ENCODE results near the gene NOS1AP.
"Not testable (repeated sequence)": the region's sequence is repeated elsewhere in the genome, so short reads cannot be mapped to it uniquely, and the experiment has no call there.

The NOS1AP gene

DNA sequence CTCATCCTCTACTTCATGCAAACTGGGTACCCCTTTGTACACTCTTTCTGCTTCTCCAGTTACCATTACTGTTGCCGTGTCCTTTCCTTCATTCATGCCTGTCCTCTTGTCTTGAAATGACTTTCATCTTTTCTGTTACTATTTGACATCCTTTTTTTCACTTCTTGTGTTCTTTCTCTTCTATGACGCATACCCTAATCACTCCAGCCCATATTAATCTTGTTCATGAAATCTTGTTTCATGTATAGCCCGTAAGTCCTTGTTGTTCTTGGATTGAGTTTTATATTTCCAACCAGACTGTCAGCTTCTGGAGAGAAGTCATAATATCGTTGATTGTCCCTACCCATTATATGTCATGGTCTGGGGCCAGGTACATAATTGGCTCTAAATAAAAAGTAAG, 126.1 kb downstream of the NOS1AP start:
- no peak for DNase-seq (ENCODE audit: low read depth)

DNA sequence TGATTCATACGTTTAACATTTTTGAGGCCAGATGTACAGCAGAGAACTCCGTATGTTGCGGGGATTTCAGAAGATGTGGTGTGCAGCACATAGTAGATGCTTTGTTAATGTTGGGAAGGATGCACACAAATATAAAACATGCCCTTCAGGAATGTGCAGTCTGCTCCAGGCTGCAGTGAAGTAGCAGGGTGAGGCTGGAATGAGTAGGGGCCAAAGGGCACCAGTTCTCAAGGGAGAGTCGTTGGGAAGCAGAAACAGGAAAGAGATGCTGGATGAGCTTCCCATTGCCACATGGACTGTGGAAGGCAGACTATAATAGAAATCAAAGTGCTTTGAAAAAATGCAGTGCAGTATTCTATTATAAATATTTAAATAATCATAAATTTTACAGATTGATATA, 126.9 kb downstream of the NOS1AP start:
- DNase-seq (ENCODE audit: low read depth), result no peak

DNA sequence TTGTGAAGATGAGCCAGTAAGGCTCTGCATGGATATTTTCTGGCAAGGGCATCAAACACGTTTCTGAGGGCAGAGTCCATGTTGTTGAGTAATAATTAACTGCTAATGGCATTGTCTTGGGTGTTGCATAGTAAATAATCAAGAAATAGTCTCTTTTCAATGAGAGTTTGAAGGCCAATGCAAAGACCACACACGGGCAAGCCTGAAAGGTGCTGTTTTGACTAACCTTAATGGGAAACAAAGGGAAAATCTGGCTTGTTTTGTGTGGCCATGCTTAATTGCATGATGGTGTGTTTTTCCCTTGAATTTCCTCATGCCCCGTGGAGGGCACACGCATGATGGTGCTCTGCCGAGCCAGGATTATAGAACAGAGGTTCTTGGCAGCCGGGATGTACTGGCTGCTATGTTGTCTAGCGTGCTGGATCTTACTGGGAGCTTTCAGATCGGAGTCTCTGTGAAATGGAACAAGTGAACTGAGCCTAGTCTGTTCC, 127.6 kb downstream of the NOS1AP start:
- no peak for DNase-seq (ENCODE audit: low read depth)

DNA sequence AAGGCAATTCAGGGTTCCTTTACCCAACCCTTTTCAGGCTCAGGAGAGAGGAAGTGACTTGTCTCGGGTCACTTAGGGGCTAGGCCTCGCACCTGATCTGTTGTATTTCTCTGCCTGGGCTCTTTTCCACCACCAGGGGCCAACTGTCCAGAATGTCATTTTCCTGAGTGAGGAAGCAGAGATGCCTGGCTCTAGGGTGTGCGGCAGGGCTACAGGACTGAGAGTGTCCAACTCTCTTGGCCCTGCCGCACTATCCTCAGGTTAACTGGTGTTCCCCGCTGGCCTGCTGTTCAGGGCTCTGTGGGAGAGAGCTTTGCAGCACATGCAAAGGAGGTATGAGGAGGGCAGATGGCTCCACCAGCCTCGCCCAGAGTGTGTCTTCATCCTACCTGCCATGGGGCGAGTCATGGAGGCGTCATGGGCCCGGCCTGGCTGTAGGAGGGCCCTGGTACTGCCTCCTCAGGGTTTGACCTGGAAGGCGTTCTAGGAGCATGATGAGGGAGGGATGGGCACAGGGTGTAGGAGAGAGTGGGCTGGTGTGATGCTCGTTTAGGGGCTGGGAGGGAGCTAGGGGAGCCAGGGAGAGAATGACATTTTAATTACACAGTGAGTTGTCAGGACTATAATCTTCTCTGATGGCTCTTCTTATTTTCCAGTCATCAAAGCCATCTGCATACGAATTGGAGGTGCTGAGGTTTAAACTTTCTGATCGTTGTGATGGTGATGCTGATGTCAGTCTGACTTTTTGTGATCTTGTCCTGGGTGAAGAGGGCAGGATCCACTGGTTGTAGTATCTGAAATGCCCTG, 128.3 kb downstream of the NOS1AP start:
- DNase-seq (ENCODE audit: low read depth), result no peak

DNA sequence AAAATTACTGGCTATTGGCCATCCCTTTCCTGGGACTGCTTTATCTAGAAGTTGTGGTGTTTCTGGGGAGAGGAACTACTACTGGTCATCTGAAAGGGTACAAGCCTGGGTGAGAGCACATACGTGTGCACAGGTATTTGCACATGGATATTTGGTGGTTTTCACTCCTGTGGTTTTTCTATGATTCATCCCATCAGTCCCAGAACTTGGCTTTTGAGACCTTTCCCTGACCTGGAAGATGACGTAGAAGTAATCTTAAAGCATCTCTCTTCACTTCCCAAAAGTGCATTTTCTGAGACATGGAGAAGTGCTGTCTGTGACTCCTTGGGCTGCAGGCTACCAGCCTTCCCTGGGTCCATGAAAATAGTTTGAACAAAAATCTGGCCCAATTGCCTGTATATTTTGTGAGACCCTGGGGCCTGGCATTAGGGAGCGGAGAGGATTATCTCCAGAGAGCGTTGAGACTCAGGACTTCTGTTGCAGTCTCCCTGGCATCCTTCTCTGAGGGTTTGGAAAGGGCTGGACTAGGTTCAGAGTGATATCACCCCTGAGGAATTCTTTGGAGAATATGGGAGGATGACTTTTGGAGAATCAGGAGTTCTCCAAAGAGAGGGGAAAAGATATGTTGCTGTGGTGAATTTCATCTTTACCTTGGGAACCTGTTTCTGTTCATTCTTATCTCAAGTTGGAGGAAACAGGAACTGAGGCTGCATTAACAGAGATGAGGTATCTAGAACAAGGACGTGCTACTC, 130.8 kb downstream of the NOS1AP start:
- no peak for DNase-seq (ENCODE audit: low read depth)

DNA sequence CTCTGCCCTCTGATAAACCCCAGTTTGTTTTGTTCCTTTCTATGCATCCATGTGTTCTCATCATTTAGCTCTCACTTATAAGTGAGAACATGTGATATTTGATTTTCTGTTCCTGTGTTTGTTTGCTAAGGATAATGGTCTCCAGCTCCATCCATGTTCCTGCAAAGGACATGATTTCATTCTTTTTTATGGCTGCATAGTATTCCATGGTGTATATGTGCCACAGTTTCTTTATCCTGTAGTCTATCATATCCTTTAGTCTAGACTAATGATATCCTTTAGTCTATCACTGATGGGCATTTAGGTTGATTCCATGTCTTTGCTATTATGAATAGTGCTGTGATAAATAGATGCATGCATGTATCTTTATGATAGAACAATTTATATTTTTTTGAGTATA, 131.6 kb downstream of the NOS1AP start:
- DNase-seq (ENCODE audit: low read depth), result not testable (repeated sequence)

DNA sequence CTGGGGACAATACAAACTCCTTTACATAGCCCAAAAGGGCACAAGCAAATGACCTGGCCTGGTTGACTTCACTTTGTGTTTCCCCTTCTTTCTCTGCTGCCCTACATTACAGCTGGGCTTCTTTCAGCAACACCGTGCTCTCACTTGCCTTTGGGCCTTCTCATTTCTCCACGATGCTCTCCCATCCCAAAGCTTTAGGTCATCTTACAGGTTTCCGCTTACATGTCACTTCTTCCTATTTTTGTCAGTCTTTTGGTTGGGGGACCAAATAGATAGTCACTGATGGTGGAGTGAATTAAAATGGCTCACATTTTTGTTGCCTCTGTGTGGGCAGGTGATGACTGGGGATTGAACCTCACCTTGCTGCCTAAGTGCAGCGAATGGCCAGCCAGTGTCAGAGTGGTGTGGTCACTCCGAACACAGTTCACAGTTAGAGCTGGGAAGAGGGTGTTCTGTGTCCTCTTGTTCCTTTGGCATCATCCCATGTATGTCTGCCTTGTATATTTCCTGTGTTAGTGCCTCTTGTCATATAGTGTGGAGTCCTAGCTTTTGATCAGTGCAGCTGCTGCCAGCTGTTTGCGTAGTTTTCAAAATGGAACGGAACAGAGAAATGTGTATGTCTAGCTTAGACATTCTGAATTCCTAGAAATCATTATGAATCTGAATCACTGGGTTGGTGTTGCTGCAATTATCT, 134.8 kb downstream of the NOS1AP start:
- no peak for DNase-seq (ENCODE audit: low read depth)

DNA sequence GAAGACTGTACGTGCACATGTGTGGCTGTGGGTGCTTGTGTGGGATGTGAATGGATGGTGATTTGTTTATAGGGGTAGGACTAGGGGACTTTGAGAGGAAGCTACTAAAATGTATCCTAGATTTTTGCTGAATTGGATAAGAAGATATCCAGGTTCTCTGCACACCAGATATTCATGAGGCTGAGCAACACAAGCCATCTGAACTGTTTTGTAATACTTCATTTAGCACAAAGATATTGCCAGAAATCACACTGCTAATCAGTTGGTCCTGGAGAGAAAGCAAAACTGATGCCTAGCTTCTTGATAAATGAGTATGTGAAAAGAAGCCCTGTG, 135.3 kb downstream of the NOS1AP start:
- DNase-seq (ENCODE audit: low read depth), result no peak

DNA sequence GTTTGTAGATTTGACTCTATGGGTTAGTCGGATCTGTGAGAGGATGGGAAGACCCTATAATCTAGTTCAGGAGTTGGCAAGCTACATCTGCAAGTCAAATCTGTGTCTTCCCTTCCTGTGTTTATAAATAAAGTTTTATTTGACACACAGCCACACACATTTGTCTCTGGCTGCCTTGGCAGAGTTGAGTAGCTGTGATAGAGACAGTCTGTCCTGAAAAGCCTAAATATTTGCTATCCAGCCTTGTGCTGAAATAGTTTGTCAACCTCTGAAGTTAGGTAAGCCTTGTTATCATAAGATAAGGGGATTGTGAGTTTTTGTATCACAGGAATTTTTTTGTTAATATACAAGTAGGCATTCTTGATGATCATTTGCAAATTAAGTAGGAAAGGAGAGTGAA, 136.8 kb downstream of the NOS1AP start:
- DNase-seq (ENCODE audit: low read depth), result no peak

DNA sequence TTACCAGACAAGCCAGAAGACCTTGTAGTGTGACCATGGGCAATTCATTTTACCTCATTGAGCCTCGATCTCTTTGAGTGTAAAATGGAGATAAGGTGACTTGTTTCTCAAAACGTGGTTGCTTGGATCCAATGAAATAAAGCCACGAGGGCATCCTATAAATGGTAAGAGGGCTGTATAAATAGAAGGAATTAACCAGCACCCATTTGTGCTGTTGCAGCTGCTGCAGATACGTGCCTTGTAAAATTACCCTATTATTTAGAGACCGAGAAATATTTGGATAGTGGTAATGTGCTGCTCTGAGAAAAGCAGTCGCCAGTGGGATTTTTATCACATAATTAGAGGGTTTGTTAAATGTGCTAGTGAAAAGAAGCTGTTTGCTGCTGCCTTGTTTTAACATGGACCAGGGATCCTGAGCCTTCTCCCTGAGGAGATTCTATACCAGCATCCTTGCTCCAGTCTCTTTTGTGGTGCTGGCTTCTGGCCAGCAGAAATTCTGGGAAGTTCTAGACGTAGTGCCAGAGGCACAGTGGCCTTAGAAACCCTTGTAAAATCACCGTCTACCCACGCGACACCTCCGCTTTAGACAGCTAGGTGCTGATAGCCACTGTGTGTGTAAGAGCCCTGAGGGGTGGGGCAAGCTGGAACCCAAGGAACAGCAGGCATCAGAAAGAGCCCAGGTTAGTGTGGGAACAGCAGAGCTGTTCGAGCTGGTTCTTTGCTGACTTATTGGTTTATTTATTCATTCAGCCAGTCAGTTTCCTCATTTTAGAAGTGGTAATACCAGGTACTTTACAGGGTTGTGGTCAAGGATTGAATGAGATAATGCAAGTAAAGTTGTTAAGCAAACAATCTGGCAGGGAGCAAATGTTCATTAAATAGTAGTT, 137.5 kb downstream of the NOS1AP start:
- no peak for DNase-seq (ENCODE audit: low read depth)

DNA sequence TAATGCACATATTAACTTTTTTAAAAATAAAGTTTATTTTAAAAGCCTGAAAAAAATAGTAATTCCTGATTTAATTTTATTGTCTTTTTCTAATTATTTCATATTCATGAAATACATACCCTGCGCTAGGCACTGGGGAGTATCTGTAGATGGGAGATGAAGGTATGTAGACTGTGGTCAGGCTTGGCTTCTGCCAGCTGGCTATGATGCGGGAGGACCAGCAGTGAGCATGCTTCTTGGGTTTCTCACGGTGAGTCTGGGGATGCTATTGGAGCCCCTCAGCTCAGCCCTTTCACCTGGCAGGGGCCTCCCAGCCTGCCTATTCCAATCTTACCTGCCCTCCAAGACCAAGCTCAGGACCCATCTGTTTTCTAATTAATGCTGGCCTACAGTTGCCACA, 138.4 kb downstream of the NOS1AP start:
- DNase-seq (ENCODE audit: low read depth), result no peak

DNA sequence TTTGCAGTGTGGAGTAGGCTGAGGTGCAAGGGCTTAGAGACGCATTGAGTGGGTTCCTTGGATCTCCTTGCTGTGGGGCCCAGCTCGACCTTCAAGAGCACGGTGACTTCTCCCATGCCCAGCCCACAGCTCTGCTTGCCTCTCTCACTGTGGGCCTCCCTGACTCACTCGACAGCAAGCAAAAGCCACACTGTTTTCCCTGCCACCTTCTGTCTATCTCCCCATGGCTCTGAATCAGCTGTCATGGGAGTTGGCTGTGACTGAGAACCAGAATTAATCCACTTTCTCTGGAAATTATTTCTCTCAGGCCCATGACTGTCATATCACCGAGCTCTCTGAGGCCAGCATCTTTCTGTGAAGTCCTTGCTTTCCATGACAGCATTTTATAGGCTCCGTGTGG, 140.7 kb downstream of the NOS1AP start:
- no peak for DNase-seq (ENCODE audit: low read depth)

DNA sequence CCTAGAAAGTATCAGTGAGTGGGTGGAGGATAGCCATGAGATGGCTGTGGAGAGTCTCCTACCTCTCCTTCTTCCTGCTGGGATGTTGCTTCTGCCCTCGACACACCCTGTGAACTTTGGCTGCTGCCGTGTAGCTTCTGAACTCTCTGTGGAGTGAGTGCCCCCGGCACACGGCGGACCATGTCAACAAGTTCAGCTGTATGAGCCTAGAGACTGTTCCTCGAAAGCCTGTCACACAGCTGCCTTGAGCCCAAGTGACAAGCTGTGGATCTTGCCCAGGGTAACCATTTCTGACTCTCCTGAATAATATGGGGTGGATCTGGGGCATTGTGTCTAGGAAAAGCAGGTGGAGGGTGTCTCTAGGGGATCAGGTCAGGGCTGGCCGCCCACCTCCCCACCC, 143.2 kb downstream of the NOS1AP start:
- no peak for DNase-seq (ENCODE audit: low read depth)

DNA sequence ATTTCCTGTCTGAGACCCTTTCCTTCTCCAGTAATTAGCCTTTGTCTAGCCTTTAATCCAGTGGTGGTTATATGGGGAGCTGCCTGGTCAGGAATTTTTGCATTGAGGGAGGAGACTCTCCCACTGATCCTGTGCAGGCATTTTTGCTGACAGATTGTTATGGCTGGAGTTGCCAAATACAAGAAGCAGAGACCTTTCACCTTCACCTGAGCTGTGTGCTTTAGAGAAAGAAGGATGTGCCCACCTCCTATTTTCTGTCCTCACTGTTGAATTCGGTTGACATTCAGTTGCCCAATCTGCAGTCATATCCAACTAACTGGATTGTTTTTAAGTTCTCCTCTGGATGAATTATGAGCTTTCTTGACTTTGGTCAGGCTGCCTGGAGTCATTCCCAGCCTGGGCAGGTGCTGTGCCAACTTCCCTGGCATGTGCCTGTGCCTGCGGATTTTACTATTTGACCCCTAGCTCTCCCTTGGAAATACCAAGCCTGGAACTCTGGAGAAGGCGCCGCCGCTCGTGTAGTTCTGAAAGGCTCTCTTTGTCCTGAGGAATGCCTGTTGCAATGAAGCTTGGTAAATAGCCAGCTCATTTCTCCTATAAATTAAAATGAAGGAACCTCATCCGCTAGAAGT, 143.9 kb downstream of the NOS1AP start:
- DNase-seq (ENCODE audit: low read depth), result no peak

DNA sequence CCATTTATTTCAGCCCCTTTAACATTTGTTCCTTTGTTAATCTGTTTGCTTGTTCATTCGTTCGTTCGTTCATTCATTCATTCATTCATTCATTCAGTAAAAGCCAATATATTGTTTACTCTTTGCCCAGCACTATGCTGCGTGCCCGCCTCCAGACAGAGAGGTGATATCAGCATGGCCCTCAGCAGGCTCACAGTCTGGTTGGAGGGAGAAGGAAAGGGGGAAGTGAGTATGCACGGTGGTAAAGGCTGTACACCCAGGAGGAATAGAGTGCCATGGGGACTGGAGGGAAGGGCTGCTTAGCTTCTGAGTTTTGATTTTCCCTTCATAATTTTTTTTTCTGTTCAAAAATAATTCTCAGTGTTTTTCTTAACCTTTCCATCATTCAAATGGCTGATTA, 144.7 kb downstream of the NOS1AP start:
- no peak for DNase-seq (ENCODE audit: low read depth)

DNA sequence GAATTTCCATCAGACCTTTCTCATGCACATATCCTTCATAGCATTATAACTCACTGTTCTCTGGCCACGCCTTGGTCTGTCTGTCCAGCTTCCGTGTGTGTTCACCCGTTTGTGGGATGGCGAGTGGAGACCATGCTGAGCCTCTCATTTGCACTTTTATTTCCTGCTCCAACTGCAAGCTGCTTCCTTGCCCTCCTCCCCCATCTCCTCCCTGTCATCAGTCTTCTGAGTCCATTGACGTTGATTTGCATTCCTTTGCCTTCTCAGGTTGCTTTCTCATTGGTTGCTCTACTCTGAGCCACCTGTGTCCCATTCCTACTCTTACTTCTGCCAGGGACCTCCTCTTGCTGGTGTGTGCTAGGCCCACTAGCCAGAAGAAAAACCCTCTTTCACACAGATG, 146.4 kb downstream of the NOS1AP start:
- no peak for DNase-seq (ENCODE audit: low read depth)

DNA sequence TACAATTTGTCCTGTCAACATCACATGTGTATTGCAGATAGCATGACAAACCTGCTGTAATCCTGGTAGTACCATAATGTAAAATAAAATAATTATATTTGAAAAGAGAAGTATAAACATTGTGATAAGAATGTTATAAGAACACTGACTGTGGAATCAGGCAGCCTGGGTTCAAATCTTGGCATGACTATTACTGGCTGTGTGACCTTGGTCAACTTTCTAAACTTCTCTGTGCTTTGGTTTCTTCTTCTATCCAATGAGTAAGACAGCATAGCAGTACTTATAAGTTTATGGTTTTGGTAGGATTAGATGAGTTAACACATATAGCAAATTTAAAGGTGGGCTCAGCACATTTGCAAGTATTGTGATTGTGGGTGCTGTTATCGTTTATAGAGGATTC, 147.1 kb downstream of the NOS1AP start:
- no peak for DNase-seq (ENCODE audit: low read depth)

DNA sequence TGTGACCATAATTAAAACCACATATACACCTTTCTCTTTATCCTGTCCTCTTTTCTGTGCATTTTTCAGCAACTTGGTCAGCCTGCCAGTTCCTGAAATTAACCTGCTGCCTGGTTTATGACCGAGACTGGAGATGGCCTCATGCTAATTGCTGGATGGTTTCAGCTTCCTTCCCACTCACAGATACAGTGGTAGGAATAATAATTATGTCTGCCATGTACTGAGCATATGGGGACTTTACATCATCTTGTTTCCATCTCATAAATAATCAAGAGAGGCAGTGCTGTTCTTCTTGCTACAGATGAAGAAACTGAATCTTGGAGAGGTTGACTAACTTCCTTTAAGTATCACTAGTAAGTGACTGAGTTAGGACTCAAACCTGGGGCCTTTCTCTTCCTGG, 148.2 kb downstream of the NOS1AP start:
- DNase-seq (ENCODE audit: low read depth), result no peak

DNA sequence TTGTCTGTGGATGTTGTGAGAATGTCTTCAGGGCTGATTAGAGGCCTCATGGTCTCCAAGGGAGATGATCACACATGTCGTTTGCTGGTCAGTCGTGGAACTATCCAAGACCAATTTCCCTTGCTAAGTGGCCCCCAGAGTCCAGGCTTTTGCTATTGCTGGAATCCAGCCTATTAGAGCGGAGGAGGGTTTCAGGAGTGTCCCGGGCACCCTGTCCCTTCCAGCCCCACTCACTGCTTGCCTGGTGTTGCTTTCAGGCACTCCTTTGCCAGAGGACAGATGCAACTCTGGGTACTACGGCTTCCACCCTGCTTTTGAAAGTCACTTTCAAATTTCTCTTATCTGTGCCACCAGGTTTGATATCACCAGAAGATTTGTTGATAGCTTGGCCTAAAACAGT, 149.1 kb downstream of the NOS1AP start:
- DNase-seq (ENCODE audit: low read depth), result no peak

DNA sequence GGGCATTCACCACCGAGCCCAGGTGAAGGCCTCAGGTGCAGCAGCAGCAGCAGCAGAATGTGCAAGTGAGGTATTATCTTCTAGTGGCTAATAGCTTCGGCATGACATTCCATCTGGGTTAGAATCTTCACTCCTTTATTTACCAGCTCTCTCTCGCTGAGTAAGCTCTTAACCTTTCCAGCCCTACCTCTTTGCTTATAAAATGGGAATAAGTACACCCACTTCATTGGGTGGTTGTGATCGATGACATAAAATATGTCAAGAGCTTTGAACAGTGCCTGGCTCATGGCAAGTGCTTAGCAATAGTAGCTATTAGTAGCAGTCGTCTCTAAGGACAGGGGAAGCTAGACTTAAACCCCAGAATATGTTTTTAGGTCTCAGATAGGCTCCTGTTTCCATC, 149.5 kb downstream of the NOS1AP start:
- no peak for DNase-seq (ENCODE audit: low read depth)

DNA sequence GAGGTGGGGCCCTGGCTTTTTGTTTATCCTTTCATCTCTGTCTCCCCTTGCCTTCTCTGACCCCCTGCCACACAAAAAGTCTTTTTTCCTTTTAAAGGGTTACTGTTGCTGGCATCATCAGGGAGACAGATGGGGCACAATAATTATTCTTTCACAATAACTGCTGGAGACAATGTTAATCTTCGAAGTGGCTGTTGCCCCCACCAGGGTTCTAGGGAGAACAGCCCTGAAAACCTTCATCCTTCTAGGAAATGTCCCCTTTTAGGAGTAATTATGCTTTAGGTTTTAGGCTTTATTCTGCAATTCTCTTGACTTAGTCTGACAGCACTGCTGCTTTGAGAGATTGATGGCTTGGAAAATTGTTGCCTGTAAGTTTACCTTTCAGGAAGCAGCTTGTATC, 150.0 kb downstream of the NOS1AP start:
- no peak for DNase-seq (ENCODE audit: low read depth)

Measured in activated T-cell treated with anti-CD3 and anti-CD28 coated beads for 48 hours (primary cell).